ENCODE measurements around the gene APOC3. TPM values are rescaled to one million over a fixed set of nuclear protein-coding genes. Genes with fewer than 3 reads are reported as not detected.

APOC3 gene
- total RNA-seq, 1 experiment from 2014 or later = not detected

DNA sequence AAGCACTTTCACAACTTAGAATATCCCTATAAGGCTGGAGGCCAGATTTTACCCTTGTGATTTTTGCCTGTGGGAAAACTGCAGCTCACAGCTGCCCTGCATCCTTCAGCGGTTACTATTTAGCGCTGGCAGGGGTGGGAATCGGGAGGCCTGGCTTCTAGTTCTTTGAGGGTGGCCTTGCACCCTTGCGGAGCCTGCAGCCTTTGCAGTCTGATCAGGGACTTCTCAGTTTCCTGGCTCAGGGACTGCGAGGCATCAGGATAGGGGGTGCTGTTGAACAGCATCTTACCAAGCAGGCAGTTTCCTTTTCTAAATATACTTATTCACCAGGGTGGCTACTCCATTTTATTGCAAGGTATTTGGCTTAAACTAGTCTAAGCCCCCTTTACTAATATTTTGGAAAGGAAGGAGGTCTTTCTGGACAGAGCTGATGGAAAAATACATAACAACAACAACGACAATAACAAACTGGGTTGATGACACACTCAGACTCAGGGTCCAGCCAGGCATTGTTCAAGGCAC, 10.6 kb downstream of the APOC3 start:
- Histone ChIP-seq H3F3A (ENCODE audit: low read length, unreplicated experiment) (no peaks in the 10 kb centered on the region), H3K9me2 (replicated peaks; ENCODE audit: low read length) (no peaks in the 10 kb centered on the region), H2AFZ (ENCODE audit: low read length) (no peak overlapping the region), H3K9ac (ENCODE audit: low read length) (no peak overlapping the region), H3K27me3 (ENCODE audit: low read length) (no peaks in the 10 kb centered on the region), H3K4me1 (ENCODE audit: insufficient read depth, low read length) (peaks cover 6% of the 10 kb centered on the region), H4K20me1 (ENCODE audit: low read length) (no peaks in the 10 kb centered on the region), H3K9me3 (ENCODE audit: low read length) (no peaks in the 10 kb centered on the region), H3K36me3 (ENCODE audit: low read depth, low read length) (peaks cover 8% of the 10 kb centered on the region; the same call in 1 of the 2 replicates), H3K79me2 (ENCODE audit: low read length) (no peaks in the 10 kb centered on the region), H3K27ac (ENCODE audit: low read length) (no peak overlapping the region), H3K4me3 (ENCODE audit: low read length) (no peak overlapping the region), H3K4me2 (ENCODE audit: low read length) (no peak overlapping the region)
- no TSS peak for BruUV-seq (replicated peaks)
- CTCF ChIA-PET = no interaction called here
- ATAC-seq = no peak
- POLR2A ChIA-PET (ENCODE audit: unreplicated experiment) = no interaction called here
- intact Hi-C loops (cut with micrococcal nuclease) = no loop called here
- TF ChIP-seq EZH2phosphoT487 (IDR thresholded peaks at IDR 0.05; ENCODE audit: borderline replicate concordance, low read length) (no peak), EZH2 (IDR thresholded peaks at IDR 0.05; ENCODE audit: low read length, unreplicated experiment) (no peak), CTCF (conservative IDR thresholded peaks at IDR 0.05; ENCODE audit: low read depth, low read length) (peak; percentile 41; the same call in 1 of the 2 replicates)
- no peak for DNase-seq

DNA sequence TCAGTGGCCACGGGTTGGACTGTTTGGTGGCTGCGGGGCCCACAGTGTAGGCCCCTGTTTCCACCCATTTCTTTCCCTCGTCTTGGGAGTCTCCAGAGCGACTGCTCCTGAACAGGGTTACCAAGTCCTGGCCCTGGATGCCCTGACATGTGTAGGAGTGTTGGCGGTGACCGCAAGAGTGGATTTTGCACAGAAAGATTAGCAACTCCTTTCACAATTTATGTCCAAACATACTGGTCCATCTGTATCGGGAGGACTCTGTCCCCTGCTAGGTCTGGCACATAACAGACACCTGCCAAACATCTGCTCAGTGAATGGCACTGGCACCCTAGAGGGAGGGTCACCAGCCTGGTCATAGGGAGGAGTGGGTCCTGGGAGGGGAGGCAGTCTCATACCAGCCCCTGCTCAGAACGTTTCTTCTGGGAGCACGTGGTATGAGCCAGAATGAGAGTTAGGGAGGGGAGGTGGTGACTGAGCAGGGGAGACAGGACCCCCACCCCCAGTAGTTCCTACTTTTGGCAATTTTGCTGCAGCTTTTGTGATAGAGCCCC, 11.1 kb downstream of the APOC3 start:
- H3K36me3 ChIP-seq (ENCODE audit: low read depth, low read length) = peaks cover 10% of the 10 kb centered on the region; the same call in 1 of the 2 replicates
- H3K9me3 ChIP-seq (ENCODE audit: low read length) = no peaks in the 10 kb centered on the region
- intact Hi-C loops (cut with micrococcal nuclease) = no loop called here
- H3K4me3 ChIP-seq (ENCODE audit: low read length) = no peak overlapping the region
- H3F3A ChIP-seq (ENCODE audit: low read length, unreplicated experiment) = no peaks in the 10 kb centered on the region
- no peaks in the 10 kb centered on the region for H3K27me3 ChIP-seq (ENCODE audit: low read length)
- no peaks in the 10 kb centered on the region for H4K20me1 ChIP-seq (ENCODE audit: low read length)
- TF ChIP-seq EZH2phosphoT487 (IDR thresholded peaks at IDR 0.05; ENCODE audit: borderline replicate concordance, low read length) = no peak
- no peak for TF ChIP-seq EZH2 (IDR thresholded peaks at IDR 0.05; ENCODE audit: low read length, unreplicated experiment)
- no peak for TF ChIP-seq CTCF (conservative IDR thresholded peaks at IDR 0.05; ENCODE audit: low read depth, low read length)
- no TSS peak for BruUV-seq (replicated peaks)
- H3K9me2 ChIP-seq (replicated peaks; ENCODE audit: low read length) = no peaks in the 10 kb centered on the region
- ChIA-PET CTCF (no interaction called here), POLR2A (ENCODE audit: unreplicated experiment) (no interaction called here)
- H2AFZ ChIP-seq (ENCODE audit: low read length) = no peak overlapping the region
- H3K9ac ChIP-seq (ENCODE audit: low read length) = no peak overlapping the region
- DNase-seq = no peak
- H3K4me2 ChIP-seq (ENCODE audit: low read length) = no peak overlapping the region
- H3K79me2 ChIP-seq (ENCODE audit: low read length) = no peaks in the 10 kb centered on the region
- peaks cover under 1% of the 10 kb centered on the region; the same call in 1 of the 2 replicates for H3K4me1 ChIP-seq (ENCODE audit: insufficient read depth, low read length)
- H3K27ac ChIP-seq (ENCODE audit: low read length) = no peak overlapping the region
- ATAC-seq = no peak

GRCh38 chr11:116842117-116842516, 12.4 kb downstream of the APOC3 start:
- Histone ChIP-seq H3K36me3 (ENCODE audit: low read depth, low read length) (peaks cover 17% of the 10 kb centered on the region; the same call in 1 of the 2 replicates), H4K20me1 (ENCODE audit: low read length) (no peaks in the 10 kb centered on the region), H3F3A (ENCODE audit: low read length, unreplicated experiment) (no peaks in the 10 kb centered on the region), H3K4me3 (ENCODE audit: low read length) (no peak overlapping the region), H2AFZ (ENCODE audit: low read length) (no peak overlapping the region), H3K27ac (ENCODE audit: low read length) (no peak overlapping the region), H3K4me2 (ENCODE audit: low read length) (no peak overlapping the region), H3K27me3 (ENCODE audit: low read length) (no peaks in the 10 kb centered on the region), H3K9me2 (replicated peaks; ENCODE audit: low read length) (no peaks in the 10 kb centered on the region), H3K9me3 (ENCODE audit: low read length) (no peaks in the 10 kb centered on the region), H3K79me2 (ENCODE audit: low read length) (no peaks in the 10 kb centered on the region), H3K9ac (ENCODE audit: low read length) (no peak overlapping the region), H3K4me1 (ENCODE audit: insufficient read depth, low read length) (no peaks in the 10 kb centered on the region)
- POLR2A ChIA-PET (ENCODE audit: unreplicated experiment) = no interaction called here
- no TSS peak for BruUV-seq (replicated peaks)
- TF ChIP-seq CTCF (conservative IDR thresholded peaks at IDR 0.05; ENCODE audit: low read depth, low read length) (no peak), EZH2 (IDR thresholded peaks at IDR 0.05; ENCODE audit: low read length, unreplicated experiment) (no peak), EZH2phosphoT487 (IDR thresholded peaks at IDR 0.05; ENCODE audit: borderline replicate concordance, low read length) (no peak)
- CTCF ChIA-PET = no interaction called here
- intact Hi-C loops (cut with micrococcal nuclease) = no loop called here
- ATAC-seq (no peak), DNase-seq (no peak)
